HG03442 (cell line): Measurements from ENCODE around the gene DFFA.
"Not testable (repeated sequence)": the region's sequence is repeated elsewhere in the genome, so short reads cannot be mapped to it uniquely, and the experiment has no call there.

ENCODE experiments used
- ATAC-seq: cut with Tn5 transposase; IDR thresholded peaks from one replicate; pipeline ENCODE4 v1.9.1; 2021; ENCODE audit warnings: mild to moderate bottlenecking, moderate library complexity; ENCODE audit not compliant: unreplicated experiment

Gene DFFA

DNA sequence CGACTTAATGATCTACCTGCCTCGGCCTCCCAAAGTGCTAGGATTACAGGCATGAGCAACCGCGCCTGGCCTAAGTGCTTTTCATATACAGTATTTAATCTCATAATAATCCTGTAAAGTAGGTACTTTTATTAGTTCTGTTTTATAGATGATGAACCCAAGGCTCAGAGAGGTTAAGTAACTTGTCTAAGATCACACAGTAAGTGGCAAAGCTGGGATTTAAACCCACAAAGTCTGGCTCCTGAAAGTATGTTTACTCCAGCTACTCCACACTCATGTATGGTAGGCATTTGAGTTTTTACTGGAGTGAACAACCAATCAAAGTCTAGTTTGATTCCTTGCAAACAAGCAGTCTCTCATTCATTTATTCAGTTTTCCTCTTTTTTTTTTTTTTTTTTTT lies 2.3 kb downstream of the DFFA start:
- ATAC-seq = no peak

DNA sequence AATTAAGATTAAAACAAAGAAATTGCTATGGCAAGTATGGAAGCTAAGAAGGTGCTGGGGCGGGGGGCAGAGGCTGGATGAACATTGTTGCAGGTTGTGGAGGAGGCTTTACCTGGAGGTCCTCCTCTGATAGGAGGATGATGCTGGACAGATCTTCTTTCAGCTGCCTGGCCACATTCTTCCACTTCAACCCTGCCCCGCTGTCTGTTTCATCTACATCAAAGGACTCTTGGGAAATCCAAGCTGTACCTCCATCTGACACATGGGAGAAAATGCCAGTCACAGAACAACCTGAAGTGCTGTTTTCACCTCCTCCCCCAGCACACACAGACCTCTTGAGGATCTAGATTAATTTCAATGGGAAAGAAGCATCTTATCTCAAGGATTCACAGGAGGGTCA lies 5.3 kb downstream of the DFFA start:
- ATAC-seq = no peak

DNA sequence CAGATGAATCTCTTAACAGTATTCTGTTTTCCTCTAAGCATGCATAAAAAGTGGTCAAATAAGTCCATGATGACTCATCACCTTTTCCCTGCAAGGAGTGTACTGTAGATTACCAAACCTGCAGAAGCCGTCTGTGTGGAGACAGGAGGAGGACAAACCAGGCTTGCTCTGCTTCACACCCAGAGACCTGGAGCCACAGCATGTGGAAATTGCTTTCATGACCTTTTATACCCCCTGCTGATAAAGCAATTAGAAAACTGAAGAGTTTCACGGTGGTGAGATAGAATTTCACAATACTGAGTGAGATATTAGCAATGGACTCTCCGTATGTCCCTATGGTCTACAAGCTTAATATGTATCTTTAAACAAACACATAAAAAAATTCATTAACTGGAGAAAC lies 13.1 kb downstream of the DFFA start:
- no peak for ATAC-seq

DNA sequence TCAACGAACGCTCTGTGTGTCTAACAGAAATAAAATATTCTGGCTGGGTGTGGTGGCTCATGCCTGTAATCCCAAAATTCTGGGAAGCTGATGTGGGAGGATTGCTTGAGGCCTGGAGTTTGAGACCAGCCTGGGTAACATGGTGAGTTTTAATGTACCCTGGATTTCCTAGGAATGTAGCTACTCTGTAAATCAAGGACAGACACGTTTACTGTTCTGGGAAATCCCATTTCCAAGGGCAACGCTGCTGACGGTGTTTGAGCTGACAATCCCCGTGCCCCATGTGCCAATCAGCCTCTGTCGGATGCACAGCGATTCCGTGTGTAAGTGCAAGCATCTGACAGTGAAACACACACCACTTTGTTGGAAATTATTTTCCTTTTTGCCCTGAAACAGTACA lies 14.5 kb downstream of the DFFA start:
- no peak for ATAC-seq

DNA sequence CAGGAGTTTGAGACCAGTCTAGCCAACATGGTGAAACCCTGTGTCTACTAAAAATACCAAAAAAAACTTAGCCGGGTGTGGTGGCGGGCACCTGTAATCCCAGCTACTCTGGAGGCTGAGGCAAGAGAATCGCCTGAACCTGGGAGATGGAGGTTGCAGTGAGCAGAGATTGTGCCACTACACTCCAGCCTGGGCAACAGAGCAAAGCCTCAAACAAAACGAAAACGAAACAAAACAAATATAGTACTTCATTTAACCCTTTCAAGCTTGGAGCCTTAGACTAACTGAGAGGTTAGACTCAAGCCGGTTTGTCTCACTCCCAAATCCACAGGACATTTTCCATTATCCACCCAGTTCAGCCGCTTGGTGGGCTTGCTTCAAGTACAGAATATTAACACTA lies 14.9 kb downstream of the DFFA start:
- not testable (repeated sequence) for ATAC-seq

DNA sequence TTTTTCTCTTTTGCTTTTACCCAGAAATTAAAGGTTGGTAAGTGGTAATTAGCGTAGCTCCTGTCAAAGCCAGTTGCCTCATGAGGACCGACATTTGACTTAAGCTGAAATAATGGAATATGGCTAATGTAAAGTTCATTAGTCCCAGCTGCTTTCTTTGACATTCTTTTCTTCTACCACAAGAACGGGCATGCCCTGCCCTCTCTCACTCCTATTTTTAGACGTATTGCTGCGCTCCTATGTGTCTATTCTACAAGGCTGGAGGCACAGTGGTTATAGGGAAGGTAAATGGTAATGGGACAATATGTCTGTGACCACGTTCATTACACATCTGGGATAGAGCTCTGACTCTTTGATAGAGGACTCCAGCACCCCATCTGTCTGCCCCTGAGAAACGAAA lies 15.7 kb downstream of the DFFA start:
- no peak for ATAC-seq

DNA sequence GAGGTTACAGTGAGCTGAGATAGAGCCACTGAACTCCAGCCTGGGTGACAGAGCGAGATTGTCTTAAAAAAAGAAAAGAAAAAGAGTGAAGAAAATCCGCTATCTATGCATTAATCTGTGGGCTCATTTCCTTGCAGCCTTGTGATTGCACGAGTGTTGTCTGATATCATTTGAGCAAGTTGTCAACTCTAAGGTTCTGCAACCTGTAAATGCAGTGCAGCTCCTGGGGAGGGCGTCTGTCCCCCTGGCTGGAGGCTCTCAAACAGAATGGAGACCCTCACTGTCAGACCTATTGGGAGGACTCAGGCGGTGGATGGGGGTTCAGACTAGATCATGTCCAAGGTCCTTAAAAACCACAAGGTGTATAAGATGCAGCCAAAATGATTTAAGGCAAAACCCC lies 16.3 kb downstream of the DFFA start:
- ATAC-seq = no peak

DNA sequence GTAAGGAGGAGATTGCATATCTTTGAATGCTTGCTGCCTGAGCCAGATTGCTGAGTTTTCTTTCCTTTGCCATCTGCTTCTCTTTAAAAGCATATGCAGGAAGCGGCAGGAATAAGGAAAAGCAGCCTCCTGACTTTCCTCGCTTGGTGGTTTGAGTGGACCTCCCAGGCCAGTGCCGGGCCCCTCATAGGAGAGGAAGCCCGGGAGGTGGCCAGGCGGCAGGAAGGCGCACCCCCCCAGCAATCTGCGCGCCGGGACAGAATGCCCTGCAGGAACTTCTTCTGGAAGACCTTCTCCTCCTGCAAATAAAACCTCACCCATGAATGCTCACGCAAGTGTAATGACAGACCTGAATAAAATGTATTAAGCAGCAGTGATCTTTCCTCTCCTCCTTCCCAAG lies 21.0 kb downstream of the DFFA start:
- ATAC-seq = no peak

DNA sequence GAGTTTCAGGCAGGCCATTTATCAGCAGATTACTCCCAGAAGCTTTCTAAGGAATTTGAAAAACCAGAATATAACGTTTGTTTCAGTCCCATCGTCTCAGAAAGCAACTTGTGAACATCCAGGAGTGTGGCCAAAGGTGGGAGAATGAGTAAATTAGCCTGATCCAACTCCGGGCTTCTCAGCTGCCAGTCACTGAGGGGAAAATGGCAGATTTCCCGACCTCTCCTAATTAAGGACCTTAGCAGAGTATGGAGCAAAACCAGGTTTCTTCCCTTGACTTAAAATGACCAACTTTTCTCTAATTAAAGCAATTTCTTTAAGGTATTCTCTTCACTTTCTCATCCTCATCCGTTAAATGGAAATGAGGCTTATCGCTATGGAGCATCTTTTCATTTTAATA lies 21.5 kb downstream of the DFFA start:
- ATAC-seq = no peak

DNA sequence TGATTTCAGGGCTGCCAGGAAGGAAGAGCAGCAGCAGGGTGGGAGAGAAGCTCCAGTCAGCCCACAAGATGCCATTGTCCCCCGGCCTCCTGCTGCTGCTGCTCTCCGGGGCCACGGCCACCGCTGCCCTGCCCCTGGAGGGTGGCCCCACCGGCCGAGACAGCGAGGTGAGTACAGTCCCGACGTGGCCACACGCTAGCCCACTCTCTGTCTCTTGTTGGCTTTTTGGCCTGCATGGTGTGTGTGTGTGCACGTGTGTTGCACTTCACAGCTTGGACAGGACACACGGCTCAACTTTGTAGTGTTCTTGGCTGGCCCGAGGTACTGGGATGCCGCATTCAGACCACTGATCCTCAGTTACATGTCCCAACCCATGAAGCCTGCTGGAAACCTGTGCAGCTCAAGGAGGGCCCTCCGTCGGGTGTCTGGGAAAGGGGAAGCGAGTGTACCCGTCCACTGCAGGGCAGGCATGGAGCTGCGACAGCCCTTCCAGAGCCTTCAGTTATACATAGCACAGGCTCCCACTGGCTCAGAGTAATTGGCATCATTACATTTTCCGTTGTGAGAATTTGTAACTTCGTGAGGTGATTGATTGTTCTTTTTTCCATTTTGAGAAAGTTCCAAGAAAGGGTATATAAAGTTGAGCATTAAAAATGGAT lies 22.0 kb downstream of the DFFA start:
- ATAC-seq = no peak

DNA sequence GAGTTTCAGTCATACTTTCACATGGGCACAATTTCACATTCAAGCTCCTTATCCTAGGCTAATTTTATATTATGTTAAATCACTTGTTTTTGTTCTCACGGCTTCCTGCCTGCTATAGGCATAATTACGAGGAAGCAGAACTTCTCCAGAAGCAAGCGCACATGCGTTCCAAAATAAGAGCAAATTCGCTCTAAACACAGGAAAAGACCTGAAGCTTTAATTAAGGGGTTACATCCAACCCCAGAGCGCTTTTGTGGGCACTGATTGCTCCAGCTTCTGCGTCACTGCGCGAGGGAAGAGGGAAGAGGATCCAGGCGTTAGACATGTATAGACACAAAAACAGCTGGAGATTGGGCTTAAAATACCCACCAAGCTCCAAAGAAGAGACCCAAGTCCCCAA lies 22.6 kb downstream of the DFFA start, which contains the start of gene CORT:
Gene CORT, plus strand, starts transcription at position 281 of the 400 bp plus-strand sequence. CDS start 193 bp downstream, outside the sequence.
- ATAC-seq = no peak

DNA sequence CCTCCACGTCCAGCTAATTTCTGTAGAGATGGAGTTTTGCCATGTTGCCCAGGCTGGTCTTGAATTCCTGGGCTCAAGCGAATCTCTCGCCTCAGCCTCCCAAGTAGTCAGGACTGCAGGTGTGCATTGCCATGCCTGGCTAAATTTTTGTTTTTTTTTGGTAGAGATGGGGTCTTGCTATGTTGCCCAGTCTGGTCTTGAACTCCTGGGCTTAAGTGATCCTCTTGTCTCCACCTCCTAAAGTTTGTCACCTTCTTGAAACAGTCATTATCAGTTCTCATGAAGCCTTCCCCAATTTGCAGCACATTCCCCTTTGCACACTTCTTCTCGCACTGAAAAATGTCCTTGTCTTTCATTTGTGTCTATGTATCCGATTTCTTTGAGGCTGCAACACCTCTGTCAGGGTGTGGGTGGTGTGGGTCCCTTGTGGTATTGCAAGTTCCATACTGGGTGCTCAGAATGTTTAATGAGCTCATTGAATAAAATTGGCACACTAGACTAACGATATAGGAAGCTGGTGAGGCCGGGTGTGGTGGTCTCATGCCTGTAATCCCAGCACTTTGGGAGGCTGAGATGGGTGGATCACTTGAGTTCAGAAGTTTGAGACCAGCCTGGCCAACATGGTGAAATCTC lies 25.4 kb downstream of the DFFA start:
- ATAC-seq = no peak

DNA sequence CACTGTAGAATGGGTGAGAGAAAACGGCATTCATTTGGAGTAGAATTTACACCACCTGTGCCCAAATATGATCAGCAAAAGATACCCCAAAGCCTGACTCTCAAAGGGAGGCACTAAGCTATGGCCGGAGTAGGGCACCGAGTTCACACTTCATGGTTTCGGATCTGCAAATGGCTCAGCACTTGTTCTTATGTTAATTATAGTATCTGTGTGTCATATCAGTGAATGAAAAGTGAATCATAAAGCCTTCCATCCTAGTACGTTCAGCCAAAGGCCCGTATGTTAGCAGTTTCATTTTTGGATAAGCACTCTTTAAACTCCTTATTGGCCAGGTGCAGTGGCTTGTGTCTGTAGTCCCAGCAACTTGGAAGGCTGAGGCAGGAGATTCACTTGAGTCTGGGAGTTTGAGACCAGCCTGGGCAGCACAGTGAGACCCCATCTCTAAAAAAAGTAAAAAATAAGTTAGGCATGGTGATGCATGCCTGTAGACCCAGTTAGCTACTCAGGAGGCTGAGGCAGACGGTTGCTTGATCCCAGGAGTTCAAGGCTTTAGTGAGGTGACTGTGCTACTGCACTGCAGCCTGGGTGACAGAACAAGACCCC lies 27.4 kb downstream of the DFFA start:
- ATAC-seq = no peak

DNA sequence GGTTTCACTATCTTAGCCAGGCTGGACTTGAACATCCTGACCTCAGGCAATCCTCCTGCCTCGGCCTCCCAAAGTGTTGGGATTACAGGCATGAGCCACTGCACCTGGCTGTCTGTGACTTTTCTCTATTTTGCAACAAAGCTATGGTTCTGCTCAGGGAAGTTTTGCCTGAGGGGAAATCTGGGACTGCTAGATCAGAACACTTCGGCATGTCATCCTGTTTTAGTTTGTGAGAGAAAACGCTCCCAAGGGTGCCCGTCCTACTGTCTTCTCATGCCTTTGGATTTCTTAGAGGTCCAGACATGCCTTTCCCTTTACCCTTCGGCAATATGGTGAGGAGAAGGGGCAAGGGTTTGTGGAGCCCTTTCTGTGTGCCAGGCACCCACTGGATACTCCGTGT lies 28.1 kb downstream of the DFFA start:
- ATAC-seq = no peak

DNA sequence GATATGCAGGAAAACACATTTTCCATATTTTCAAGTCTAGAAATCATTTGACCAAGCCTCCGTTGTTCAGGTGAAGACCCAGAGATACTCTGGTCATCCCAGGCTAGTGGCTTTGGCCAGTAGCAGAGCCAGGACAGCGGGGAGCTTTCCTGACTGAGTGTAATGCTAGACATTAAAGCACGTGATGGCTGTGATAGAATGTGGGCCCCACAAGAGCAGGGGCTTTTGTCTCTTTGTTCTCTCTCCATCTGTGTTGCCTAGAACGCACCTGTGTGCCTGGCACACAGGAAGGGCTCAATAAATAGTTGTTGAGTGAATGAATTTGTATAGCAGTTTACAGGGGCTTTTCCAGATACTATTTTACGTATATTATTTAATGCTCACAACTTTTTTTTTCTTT lies 31.5 kb downstream of the DFFA start:
- ATAC-seq = no peak

DNA sequence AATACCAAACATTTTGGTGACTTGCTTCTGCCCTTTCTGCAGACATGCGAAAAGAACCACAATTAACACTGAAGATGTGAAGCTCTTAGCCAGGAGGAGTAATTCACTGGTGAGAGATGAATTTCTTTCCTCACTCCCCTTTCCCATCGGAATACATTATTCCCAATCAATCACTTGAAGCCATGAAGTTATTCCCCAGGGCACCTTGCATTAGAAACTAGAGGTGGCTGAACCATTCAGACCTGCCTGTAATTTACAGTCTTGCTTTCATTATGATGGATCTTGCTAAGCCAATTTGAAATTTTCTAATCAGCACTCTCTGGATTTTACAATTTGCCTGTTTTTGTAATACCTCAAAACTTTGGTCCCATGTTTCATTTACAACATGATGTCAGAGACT lies 32.0 kb downstream of the DFFA start:
- no peak for ATAC-seq

DNA sequence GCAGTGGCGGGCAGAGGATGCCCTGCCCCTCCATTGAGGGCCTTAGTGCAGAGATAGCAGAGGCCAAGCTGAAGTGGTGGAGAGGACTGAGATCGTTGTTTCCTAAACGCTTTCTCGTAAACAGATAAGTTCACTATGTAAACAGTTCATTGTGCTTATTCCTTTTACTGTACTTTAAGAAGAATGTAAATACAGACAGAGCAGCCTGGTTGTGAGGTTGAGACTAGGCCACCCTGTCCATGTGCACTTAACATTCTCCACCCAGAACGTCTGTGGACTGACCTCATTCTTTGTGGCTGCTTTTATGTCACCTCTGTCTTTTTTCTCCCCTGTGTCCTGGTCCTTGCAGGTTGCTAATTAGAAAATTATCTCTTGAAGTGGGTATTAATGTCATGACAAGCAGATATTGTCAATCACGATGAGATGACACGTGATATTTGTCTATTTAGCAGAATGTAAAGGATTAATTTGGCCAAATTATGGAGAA lies 33.6 kb downstream of the DFFA start:
- no peak for ATAC-seq

DNA sequence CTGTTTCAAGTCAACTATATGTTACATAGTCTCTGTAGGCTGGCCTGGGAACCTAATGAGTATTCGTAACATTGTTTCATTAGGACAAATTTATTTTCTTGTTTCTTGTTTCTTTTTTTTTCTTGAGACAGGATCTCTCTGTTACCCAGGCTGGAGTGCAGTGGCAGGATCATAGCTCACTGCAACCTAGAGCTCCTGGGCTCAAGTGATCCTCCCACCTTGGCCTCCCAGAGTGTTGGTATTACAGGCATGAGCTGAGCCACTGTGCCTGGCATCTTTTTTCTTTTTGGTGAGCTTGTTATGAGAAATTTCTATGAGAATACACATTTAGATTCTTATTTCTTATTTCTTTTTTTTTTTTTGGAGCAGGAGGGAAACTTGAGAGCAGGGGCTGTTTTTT lies 35.3 kb downstream of the DFFA start:
- ATAC-seq = no peak

DNA sequence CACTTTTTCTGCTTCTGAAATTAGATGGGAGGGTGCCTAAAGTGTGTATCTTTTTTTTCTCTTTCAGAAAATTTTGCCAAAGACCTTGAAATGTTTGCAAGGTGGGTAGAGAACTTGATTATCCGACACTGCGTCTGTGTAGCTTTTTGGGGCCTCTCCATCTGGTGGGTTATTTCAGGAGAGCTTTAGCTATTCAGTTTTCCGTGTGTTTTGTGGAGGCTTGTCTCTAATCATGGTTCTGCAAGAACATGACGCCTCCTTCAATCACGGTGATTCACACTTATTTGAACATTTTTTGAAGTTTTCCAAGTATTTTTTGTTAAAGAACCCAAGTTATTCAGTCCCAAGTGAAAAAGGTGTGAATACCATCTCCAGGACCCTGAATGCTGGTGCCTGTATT lies 37.7 kb downstream of the DFFA start:
- no peak for ATAC-seq

DNA sequence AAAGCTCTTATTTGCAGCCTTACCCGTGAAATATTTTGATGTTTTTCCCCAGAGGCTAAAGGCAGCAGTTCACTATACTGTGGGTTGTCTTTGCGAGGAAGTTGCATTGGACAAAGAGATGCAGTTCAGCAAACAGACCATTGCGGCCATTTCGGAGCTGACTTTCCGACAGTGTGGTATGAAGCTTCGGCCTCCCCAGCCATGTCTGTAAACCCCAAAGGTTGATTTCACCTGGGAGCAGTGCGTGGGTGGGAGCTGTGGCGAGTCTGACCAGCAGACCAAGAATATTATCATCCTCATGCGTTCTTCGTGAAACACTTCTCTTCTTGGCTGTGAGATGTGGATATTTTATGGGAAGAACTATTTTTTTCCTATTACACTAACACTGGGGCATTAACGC lies 38.5 kb downstream of the DFFA start:
- ATAC-seq = no peak

DNA sequence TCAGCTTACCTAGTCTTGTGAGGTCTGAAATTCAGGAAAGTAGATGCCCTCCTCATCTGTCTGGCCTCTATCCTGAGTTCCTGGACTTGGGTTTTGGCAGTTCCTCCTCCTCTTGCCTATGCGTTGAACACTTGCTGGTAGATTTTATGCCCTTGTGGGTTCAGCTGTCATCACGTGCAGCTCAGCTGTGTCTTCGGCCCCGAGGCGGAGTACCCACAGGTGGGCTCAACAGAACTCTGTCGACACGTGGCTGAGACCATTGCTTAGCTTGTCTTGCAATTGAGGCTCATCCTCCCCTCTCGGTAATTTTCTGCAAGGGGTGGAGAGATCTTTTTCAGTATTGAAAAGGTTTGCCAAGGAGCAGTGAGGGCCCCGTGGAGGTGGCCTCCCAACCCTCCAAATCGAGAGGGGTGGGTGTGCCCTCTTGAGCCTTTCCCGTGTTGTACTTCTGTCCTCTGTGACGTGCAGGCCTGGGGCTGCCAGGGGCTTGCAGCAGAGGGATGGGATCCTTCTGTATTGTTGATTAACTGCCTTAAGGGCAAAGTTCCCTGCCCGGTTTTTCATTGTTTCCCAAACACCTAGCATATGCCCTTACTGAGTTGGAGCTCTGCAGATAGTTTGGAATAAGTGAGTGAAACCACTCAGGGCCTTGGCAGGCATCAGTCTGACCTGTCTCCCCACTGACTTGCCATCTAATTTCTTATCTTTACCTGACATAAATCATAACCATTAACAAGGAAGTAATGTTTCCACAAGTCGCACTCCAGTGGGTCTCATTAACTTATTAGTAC lies 39.2 kb downstream of the DFFA start:
- no peak for ATAC-seq
